HG03558 (cell line): Measurements from ENCODE around the gene MSL3.
A peak's percentile ranks its signal among the peaks of the same experiment; 100 is the strongest.

Source experiments
- ATAC-seq: cut with Tn5 transposase; IDR thresholded peaks from one replicate; pipeline ENCODE4 v1.9.1; 2021; ENCODE audit warnings: moderate number of reproducible peaks; ENCODE audit not compliant: unreplicated experiment; ENCODE audit errors: extremely low read depth

Gene MSL3

GRCh38 chrX:11758400-11759171 is 549 bp downstream of the MSL3 start:
- ATAC-seq = no peak

DNA sequence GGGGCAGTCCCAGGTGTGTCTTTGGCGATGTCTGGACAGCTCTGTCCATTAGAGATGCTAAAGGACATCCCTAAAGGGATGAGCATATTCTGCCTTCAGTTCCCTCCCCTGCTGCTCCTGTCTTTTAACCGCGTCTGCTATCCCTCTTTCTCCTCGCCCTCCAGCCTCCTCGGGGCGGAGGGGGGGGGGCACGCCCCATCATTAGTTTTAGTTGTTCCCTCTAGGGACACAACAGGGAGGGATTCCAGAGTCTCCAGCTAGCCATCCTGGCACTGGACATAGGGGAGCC is 1.1 kb downstream of the MSL3 start:
- no peak for ATAC-seq

DNA sequence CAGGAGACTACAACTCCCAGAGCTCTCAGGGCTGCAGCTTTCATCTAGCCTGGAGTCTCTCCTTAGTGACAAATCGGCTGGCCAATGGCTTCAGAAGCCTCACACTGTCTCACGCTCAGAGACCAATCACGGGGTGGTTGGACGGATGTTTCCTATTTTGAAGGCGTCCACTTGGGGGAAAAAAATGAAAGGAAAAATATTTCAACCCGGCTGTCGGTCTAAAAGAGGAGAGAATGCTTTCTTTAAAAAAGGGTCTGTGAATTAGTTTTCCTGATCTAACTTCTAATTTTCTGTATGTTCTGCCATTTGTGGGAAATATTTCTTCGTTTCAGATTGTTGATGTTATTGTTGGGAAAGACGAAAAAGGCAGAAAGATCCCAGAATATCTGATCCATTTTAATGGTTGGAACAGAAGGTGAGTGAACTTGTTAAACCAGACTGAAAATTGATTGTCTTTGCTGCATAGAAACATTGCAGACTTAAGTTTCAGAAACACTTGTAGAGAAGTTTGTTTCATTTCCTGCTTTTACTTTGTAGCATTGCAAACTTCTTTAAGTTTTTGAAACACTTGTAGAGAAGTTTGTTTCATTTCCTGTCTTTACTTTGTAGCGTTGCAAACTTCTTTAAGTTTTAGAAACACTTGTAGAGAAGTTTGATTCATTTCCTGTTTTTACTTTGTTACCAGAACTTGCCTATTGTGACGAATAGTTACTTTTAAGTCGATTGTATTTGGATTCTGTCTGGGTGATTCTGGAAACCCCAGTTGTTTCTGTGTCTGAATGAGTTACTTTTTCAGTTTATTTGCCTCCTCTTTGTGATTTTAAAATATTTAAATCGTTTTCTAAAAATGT is 1.6 kb downstream of the MSL3 start:
- peak; percentile 42 for ATAC-seq

- no peak for ATAC-seq
These were observed 2.9 kb downstream of the MSL3 start for GRCh38 chrX:11760958-11761357.

- ATAC-seq = no peak
These were observed 6.6 kb downstream of the MSL3 start for GRCh38 chrX:11764602-11765067.

GRCh38 chrX:11765449-11765848 is 7.4 kb downstream of the MSL3 start:
- ATAC-seq = no peak

DNA sequence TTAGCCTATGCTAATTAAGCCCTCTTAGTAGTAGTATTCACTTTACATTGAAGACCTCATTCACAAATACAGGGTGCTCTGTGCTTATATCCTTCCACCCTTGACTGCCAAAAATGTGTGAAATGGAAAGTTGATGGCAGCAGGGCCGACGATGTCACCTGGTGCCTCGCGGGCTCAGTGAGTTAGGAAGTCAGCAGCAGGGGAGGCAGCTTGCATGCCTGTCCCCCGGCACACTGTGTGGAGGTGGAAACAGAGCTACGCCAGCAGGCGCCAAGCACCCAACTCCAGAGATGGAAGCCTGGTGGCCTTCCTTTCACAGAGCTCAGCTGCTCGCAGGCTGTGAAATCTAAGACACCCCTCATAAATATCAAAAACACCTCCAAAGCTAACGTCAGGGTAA is 8.4 kb downstream of the MSL3 start:
- ATAC-seq = no peak

DNA sequence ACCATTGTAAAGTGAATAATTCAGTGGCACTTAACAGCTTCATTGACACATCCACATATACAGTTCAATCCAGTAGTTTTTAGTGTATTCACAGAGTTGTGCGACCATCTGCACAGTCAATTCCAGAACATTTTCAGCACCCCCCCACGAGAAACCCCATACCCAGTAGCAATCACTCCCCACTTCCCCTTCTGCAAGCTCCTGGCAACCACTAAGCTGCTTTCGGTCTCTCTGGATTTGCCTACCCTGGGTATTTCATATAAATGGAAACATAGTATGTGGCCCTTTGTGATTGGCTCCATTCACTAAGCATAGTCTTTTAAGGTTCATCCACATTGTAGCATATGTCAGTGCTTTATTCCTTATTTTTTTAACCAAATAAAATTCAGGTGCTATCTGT is 10.0 kb downstream of the MSL3 start:
- peak; percentile 59 for ATAC-seq

DNA sequence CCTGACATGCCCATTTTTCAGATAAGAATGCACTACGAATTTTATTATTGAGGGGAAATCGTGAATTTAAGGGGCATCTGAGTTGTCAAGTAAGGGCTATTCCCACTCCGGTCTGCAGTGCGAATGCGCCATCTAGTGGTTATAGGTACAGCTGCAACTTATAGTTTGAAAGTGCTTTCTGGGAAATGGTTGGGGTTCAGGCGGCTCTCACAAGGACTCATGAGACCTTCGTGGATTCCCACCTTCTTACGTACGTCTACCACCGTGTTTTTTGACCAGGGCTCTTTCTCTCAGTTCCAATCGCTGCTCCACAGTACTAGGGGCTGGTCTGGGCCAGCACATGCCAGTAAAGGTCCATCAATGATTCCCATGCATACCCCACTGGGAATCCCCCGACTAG is 12.3 kb downstream of the MSL3 start:
- peak; percentile 48 for ATAC-seq

- ATAC-seq = no peak
These were observed 20.2 kb downstream of the MSL3 start for GRCh38 chrX:11778230-11778629.

DNA sequence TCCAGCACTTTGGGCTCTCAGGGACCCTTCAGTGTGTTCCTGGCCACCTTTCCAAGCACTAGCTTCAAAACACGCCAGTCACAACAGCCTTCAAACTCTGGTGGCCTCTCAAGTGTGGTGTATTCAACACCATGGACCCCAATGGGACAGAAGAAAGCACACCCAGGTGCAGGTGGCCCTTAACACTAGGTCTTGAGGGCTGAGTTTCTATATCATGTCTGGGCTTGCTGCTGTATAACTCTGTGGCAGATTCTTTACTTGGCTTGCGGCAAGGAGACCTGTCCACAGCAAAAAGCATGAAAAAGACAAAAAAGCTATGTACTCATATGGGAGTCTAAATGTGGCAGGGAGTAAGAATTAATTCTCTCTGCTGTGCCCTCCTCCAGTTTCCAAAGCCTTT is 23.1 kb downstream of the MSL3 start:
- no peak for ATAC-seq

DNA sequence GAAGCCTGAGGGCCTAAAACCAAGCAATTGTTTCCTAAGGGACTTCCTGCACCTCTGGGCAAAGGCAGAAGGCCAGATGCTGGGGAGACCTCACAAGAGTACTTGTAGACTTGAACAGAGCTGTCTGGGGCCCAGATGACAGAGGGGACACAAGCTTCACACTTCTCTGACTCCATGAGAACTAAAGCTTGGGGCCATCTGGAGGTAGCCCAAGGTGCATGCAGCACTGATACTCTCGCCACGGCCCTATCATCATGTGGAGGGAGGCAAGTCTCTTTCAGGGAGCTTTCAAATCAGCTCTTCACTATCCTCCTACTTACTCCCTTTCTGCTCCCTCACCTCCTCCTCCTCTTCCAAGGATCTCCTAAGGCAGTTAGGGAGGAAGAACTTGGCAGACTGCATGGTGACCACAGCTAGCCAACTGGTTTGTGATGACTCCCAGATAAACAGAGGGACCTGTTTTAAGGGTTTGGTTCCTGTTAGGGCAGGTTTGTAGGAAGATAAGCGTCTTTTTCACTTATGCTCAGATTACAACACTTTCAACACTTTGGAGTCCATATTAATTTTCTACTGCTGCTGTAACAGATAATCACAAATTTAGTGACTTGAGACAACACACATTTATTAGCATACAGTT is 23.8 kb downstream of the MSL3 start:
- ATAC-seq = no peak

- ATAC-seq = no peak
These were observed 26.5 kb downstream of the MSL3 start for GRCh38 chrX:11784543-11784942.

- no peak for ATAC-seq
These were observed 28.8 kb downstream of the MSL3 start for GRCh38 chrX:11786862-11787261.

GRCh38 chrX:11787564-11787963 is 29.5 kb downstream of the MSL3 start:
- ATAC-seq = no peak

- ATAC-seq = no peak
These were observed 31.8 kb downstream of the MSL3 start for GRCh38 chrX:11789809-11790208.

DNA sequence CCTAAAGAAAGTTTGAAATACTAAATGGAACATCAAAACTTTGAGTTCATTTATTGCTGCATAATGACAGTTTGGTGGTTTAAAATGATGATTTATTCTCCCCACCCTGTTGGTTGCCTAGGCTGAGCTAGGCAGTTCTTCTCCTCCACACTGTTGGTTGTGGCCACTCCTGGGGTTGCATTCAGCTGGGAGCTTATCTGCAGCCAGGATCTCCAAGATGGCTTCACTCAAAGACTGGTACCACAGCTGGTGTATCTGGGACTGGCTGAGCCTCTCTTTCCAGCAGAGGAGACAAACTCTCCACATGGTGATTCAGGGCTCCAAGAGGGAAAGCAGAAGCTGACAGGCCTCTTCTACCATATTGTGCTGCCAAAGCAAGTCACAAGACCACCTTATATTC is 33.1 kb downstream of the MSL3 start:
- ATAC-seq = no peak

DNA sequence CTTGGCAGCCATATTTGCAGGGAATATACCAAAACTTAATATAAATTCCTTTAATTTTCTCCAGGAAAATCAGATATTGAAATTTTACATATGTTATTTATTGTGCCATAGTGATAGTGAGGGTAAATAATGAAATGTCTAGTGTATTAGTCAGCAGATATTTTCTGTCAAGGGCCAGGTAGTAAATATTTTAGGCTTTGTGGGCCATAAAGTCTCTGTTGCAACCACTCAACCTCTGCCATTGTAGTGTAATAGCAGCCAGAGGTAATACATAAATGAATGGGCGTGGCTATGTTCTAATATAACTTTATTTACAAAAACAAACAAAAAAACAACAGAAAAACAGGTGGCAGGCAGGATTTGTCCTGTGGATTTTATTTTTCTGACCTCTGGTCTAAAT is 33.5 kb downstream of the MSL3 start:
- no peak for ATAC-seq

DNA sequence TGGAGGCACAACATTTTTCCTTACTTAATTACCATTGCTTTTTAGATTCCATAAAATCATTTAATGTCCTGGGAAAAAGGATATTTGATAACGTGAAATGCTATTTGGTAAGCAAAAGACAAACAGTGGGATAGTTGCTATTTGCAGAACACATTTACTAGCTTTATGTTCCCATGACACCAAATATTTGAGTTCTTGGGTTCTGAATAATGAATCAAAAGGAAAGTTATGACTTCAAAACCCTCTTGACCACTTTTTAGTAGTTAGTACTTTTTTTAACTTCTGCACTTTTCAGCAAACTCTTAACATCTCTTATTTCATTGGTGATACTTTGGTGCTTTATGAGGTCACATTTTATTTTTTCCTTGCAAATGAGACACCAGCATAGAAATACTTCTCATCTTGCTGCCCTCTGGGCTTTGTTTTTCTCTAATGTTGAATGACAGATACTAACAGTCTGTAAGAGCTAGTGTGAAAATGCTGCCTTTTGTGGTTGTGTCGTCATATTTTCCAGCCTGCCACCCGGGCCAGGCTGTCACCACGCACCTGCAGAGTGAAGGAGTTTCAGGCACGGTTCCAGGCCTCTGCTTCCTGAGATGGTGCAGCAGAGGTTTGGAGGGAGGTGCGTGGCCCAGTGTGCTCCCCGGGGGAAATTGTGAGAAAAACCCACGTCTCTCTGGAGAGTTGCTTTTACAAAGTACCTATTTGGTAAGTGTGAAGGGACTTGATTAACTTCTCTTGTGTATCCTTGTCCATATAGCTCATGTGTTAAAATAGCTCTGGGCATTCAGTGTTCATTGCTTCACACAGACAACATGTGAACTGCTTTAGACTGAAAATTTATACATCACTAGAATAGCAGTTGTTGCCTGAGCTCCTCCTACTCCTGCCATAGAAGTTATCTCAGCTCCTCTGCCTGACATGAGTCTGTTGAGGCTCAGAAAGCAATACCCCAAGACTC is 34.7 kb downstream of the MSL3 start:
- peak; percentile 65 for ATAC-seq

GRCh38 chrX:11793734-11794133 is 35.7 kb downstream of the MSL3 start:
- ATAC-seq = no peak
